ENCODE measurements around the gene PNMA1. TPM values are rescaled to one million over a fixed set of nuclear protein-coding genes. Genes with fewer than 3 reads are reported as not detected.

The PNMA1 gene, protein sequence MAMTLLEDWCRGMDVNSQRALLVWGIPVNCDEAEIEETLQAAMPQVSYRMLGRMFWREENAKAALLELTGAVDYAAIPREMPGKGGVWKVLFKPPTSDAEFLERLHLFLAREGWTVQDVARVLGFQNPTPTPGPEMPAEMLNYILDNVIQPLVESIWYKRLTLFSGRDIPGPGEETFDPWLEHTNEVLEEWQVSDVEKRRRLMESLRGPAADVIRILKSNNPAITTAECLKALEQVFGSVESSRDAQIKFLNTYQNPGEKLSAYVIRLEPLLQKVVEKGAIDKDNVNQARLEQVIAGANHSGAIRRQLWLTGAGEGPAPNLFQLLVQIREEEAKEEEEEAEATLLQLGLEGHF
- 15.1 TPM for total RNA-seq

DNA sequence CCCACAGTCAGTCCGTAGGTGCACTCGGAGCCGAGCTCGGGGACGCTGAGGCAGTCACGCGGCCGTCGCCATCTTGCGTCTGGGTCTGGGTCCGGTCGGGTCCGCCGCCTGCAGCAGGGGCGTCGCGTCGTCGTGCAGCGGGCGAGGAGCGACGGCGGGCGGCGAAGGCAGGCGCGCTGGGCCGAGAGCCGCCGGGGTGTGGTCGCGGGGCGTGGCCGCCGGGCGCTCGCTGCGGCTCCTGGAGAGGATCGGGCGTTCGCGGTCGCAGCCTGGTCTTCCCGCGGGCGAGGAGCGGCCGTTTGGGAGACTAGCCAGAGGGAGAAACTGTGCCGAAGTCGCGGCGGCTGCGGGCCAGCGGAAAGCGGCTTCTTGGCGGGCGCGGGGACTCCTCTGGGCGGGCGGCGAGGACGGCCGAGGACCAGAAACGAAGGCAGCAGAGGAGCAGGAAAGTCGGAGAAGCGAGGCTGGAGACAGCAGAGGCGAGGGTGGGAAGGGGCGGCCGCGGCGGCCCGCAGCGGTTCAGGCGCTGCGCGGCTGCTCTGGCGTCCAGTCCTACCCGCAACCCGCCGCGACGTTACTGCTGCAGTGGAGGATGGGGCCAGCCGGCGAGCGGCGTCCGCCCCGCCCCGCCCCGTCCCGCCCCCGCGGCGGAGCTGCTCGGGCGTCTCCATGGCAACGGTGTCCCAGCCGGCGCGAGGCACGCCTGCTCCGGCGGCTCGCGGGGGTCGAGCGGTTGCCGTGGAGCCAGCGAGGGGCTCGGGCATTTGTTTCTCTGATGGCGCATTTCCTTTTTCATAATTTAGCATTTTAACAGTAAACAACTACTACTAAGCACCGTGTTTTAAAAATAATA is at the start of gene PNMA1:
Gene PNMA1 (minus strand): TSS at position 582 of the 853 bp plus-strand sequence. CDS start 745 bp downstream, outside the sequence.
- Histone ChIP-seq H3K9me3 (ENCODE audit: control insufficient read depth in 3 of 3, low read length in 3 of 3) (no peaks in the 10 kb centered on the region), H3K36me3 (ENCODE audit: control insufficient read depth in 3 of 3, insufficient read depth in 3 of 3, low read length in 3 of 3) (peaks cover 12 to 33% (median 16%) of the 10 kb centered on the region in 3 donors), H3K27me3 (ENCODE audit: control insufficient read depth in 3 of 3, insufficient read depth in 3 of 3, low read length in 3 of 3) (no peaks in the 10 kb centered on the region), H3K4me3 (ENCODE audit: low read length in 3 of 3) (peak within 1 kb of the TSS; percentile 89 to 92 (median 91)), H3K9ac (ENCODE audit: low read depth in 1 of 3, low read length in 3 of 3) (peak within 1 kb of the TSS; percentile 75 to 83 (median 77)), H3K4me1 (ENCODE audit: control insufficient read depth in 3 of 3, insufficient read depth in 3 of 3, low read length in 3 of 3) (peaks cover 22 to 34% (median 26%) of the 10 kb centered on the region in 3 donors), H3K27ac (ENCODE audit: low read depth, low read length) (peak within 1 kb of the TSS; percentile 72)

- Histone ChIP-seq H3K9me3 (ENCODE audit: control insufficient read depth in 3 of 3, low read length in 3 of 3) (no peaks in the 10 kb centered on the region), H3K4me3 (ENCODE audit: low read length in 3 of 3) (no peak overlapping the region), H3K27me3 (ENCODE audit: control insufficient read depth in 3 of 3, insufficient read depth in 3 of 3, low read length in 3 of 3) (no peaks in the 10 kb centered on the region), H3K36me3 (ENCODE audit: control insufficient read depth in 3 of 3, insufficient read depth in 3 of 3, low read length in 3 of 3) (no peaks in the 10 kb centered on the region), H3K27ac (ENCODE audit: low read depth, low read length) (peak overlapping the region; percentile 82), H3K4me1 (ENCODE audit: control insufficient read depth in 3 of 3, insufficient read depth in 3 of 3, low read length in 3 of 3) (peaks cover 80 to 85% (median 83%) of the 10 kb centered on the region in 3 donors), H3K9ac (ENCODE audit: low read depth in 1 of 3, low read length in 3 of 3) (no peak overlapping the region)
Measured at GRCh38 chr14:73763396-73763795, 49.2 kb upstream of the PNMA1 start.

- peak overlapping the region; percentile 82 for H3K27ac ChIP-seq (ENCODE audit: low read depth, low read length)
- H3K36me3 ChIP-seq (ENCODE audit: control insufficient read depth in 3 of 3, insufficient read depth in 3 of 3, low read length in 3 of 3) = no peaks in the 10 kb centered on the region
- H3K4me1 ChIP-seq (ENCODE audit: control insufficient read depth in 3 of 3, insufficient read depth in 3 of 3, low read length in 3 of 3) = peaks cover 82 to 87% (median 86%) of the 10 kb centered on the region in 3 donors
- H3K9ac ChIP-seq (ENCODE audit: low read depth in 1 of 3, low read length in 3 of 3) = peak overlapping the region; percentile 0 to 72 (median 40)
- H3K9me3 ChIP-seq (ENCODE audit: control insufficient read depth in 3 of 3, low read length in 3 of 3) = no peaks in the 10 kb centered on the region
- H3K4me3 ChIP-seq (ENCODE audit: low read length in 3 of 3) = no peak overlapping the region
- no peaks in the 10 kb centered on the region for H3K27me3 ChIP-seq (ENCODE audit: control insufficient read depth in 3 of 3, insufficient read depth in 3 of 3, low read length in 3 of 3)
Measured at GRCh38 chr14:73762375-73762822, 48.2 kb upstream of the PNMA1 start.

GRCh38 chr14:73761618-73762355 is 47.6 kb upstream of the PNMA1 start:
- H3K27me3 ChIP-seq (ENCODE audit: control insufficient read depth in 3 of 3, insufficient read depth in 3 of 3, low read length in 3 of 3) = no peaks in the 10 kb centered on the region
- no peaks in the 10 kb centered on the region for H3K9me3 ChIP-seq (ENCODE audit: control insufficient read depth in 3 of 3, low read length in 3 of 3)
- peak overlapping the region; percentile 91 for H3K27ac ChIP-seq (ENCODE audit: low read depth, low read length)
- peak overlapping the region; percentile 40 to 82 (median 72) for H3K9ac ChIP-seq (ENCODE audit: low read depth in 1 of 3, low read length in 3 of 3)
- peaks cover 82 to 87% (median 86%) of the 10 kb centered on the region in 3 donors for H3K4me1 ChIP-seq (ENCODE audit: control insufficient read depth in 3 of 3, insufficient read depth in 3 of 3, low read length in 3 of 3)
- no peak overlapping the region for H3K4me3 ChIP-seq (ENCODE audit: low read length in 3 of 3)
- H3K36me3 ChIP-seq (ENCODE audit: control insufficient read depth in 3 of 3, insufficient read depth in 3 of 3, low read length in 3 of 3) = no peaks in the 10 kb centered on the region

DNA sequence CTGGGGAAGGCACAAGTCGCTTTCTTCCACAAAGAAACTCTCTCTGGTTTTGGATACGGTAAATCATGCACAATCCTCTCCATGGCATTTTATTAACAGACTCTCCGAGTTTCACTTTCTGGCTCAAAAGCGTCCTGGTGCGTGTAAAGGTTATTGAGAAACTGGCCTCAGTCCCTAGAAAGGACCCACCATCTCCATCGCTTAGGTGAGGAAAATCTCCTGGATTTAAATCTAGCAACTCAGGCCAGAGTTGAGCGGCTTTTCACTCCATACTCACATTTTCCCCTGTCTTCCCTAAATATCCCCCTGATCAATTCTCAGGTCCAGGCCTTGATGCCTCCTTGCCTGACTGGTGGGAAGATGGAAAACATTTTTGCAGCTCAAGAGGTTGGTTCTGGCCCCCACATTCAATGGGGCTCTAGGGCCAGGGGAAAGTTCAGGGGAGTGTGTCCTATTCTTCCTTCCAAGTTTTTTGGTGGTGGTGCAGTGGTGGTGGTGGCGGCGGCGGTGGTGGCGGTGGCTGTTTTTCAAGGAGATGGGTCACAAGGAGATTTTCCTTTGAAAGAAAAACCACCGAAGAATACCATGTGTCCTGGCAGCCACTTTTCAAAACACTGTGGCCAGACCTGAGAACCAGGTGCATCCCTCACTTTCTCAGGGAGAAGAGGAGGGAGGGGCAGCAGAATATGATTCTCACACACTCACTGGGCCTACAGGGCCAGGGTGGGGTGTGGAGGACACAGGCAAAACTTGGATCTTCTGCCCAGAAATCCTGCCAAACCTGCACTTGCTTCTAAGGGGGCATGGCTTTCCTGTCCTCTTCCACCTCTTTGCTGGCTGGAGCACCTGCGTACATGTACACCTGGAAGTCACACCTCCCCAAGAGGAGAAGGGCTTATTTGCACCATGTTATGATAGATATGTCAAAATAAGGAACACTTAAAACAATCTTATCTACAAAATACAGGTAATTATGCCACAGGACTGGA is 46.7 kb upstream of the PNMA1 start:
- peak overlapping the region; percentile 69 to 86 (median 70) for H3K4me3 ChIP-seq (ENCODE audit: low read length in 3 of 3)
- peak overlapping the region; percentile 81 to 92 (median 82) for H3K9ac ChIP-seq (ENCODE audit: low read depth in 1 of 3, low read length in 3 of 3)
- peaks cover 84 to 90% (median 87%) of the 10 kb centered on the region in 3 donors for H3K4me1 ChIP-seq (ENCODE audit: control insufficient read depth in 3 of 3, insufficient read depth in 3 of 3, low read length in 3 of 3)
- no peaks in the 10 kb centered on the region for H3K36me3 ChIP-seq (ENCODE audit: control insufficient read depth in 3 of 3, insufficient read depth in 3 of 3, low read length in 3 of 3)
- H3K9me3 ChIP-seq (ENCODE audit: control insufficient read depth in 3 of 3, low read length in 3 of 3) = no peaks in the 10 kb centered on the region
- H3K27me3 ChIP-seq (ENCODE audit: control insufficient read depth in 3 of 3, insufficient read depth in 3 of 3, low read length in 3 of 3) = no peaks in the 10 kb centered on the region
- H3K27ac ChIP-seq (ENCODE audit: low read depth, low read length) = peak overlapping the region; percentile 91

DNA sequence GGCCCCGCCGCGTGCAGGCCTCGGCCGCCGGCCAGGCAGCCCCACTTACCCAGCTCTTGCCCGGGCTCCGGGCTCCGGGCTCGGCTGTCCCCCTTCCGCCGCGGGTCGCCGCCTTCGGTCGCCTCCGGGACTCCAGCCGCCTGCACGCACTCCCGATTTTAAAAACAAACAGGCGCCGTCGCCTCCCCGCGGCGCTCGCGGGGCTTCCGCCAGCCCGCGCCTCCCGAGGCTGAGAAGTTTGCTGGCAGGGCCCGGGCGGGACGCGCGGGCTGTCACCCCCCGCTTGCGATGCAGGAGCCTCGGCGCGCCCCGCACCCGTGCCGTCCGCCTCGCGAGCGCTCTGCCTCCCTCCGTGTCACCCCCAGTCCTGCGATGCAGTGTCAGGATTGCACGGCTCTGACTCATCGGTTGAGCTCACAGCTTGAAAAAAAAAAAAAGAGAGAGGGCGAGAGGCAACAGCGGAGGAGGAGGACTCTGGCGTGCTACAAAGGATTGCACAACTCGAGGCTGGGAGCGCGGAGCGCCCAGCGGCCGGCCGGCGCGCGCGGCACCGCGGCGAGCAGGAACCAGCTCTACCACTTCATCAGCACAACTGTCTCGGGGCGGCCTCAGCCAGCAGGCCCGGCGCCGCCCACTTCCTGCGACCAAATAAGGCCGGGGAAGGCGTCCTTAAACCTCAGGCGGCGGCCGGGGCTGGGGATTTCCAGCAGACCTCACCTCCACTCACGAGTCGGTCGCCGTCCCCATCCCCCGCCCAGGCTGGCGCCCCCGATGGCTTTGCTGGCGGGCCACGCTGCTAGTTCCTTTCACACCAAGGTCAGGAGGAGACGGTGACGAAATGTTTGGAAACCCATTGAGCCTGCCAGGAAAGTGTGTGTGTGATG is 45.8 kb upstream of the PNMA1 start:
- no peaks in the 10 kb centered on the region for H3K27me3 ChIP-seq (ENCODE audit: control insufficient read depth in 3 of 3, insufficient read depth in 3 of 3, low read length in 3 of 3)
- peaks cover 84 to 90% (median 87%) of the 10 kb centered on the region in 3 donors for H3K4me1 ChIP-seq (ENCODE audit: control insufficient read depth in 3 of 3, insufficient read depth in 3 of 3, low read length in 3 of 3)

GRCh38 chr14:73759183-73759713 is 45.1 kb upstream of the PNMA1 start:
- Histone ChIP-seq H3K4me1 (ENCODE audit: control insufficient read depth in 3 of 3, insufficient read depth in 3 of 3, low read length in 3 of 3) (peaks cover 85 to 90% (median 87%) of the 10 kb centered on the region in 3 donors), H3K9me3 (ENCODE audit: control insufficient read depth in 3 of 3, low read length in 3 of 3) (no peaks in the 10 kb centered on the region), H3K27me3 (ENCODE audit: control insufficient read depth in 3 of 3, insufficient read depth in 3 of 3, low read length in 3 of 3) (no peaks in the 10 kb centered on the region), H3K9ac (ENCODE audit: low read depth in 1 of 3, low read length in 3 of 3) (peak overlapping the region; percentile 81 to 92 (median 82)), H3K27ac (ENCODE audit: low read depth, low read length) (peak overlapping the region; percentile 91), H3K4me3 (ENCODE audit: low read length in 3 of 3) (peak overlapping the region; percentile 72 to 86 (median 84)), H3K36me3 (ENCODE audit: control insufficient read depth in 3 of 3, insufficient read depth in 3 of 3, low read length in 3 of 3) (no peaks in the 10 kb centered on the region)

More for the DNA sequence above, 45.8 kb upstream of the PNMA1 start:
- peak overlapping the region; percentile 70 to 86 (median 84) for H3K4me3 ChIP-seq (ENCODE audit: low read length in 3 of 3)
- no peaks in the 10 kb centered on the region for H3K36me3 ChIP-seq (ENCODE audit: control insufficient read depth in 3 of 3, insufficient read depth in 3 of 3, low read length in 3 of 3)
- peak overlapping the region; percentile 81 to 92 (median 82) for H3K9ac ChIP-seq (ENCODE audit: low read depth in 1 of 3, low read length in 3 of 3)
- no peaks in the 10 kb centered on the region for H3K9me3 ChIP-seq (ENCODE audit: control insufficient read depth in 3 of 3, low read length in 3 of 3)
- H3K27ac ChIP-seq (ENCODE audit: low read depth, low read length) = peak overlapping the region; percentile 91
